ENCODE measurements around the gene SRRD. TPM values are rescaled to one million over a fixed set of nuclear protein-coding genes. Genes with fewer than 3 reads are reported as not detected.

The SRRD gene
- total RNA-seq, 1 experiment from 2014 or later, result 25.1 TPM

DNA sequence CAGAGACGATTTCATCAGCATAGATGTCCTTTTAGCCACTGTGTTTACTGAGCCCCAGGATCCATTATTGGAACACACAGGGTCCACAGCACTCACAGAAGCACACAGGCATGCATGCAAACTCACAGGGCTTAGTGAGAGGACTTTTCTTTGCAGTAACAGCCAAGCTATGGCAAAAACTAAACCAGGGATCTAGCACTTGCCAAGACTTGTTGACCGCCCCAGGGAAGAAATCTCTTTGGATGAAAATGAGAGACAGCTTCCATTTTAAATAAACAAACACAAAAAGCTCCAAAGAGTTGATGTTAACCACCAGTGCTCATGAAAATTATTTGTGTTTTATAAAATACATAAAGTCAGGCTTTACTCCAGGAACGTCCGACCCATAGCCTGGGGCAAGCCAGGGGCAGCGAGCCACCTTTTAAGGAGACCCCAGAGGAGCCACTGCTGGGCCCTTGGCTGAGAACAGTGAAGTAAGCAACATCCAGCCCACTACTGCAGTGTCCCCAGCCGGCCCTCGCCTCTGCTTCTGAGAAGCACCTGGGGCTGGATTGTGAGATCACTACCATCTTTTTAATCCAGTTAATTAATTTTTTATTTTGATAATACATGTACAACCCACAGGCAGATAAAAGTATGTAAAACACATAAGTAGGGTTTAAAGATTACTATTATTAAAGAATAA is 50.6 kb downstream of the SRRD start (continued):
- TF ChIP-seq, protein P1, sequence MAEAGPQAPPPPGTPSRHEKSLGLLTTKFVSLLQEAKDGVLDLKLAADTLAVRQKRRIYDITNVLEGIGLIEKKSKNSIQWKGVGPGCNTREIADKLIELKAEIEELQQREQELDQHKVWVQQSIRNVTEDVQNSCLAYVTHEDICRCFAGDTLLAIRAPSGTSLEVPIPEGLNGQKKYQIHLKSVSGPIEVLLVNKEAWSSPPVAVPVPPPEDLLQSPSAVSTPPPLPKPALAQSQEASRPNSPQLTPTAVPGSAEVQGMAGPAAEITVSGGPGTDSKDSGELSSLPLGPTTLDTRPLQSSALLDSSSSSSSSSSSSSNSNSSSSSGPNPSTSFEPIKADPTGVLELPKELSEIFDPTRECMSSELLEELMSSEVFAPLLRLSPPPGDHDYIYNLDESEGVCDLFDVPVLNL (CRISPR knock-in tag; IDR thresholded peaks at IDR 0.05; ENCODE audit: borderline replicate concordance, low read depth), result no peak

DNA sequence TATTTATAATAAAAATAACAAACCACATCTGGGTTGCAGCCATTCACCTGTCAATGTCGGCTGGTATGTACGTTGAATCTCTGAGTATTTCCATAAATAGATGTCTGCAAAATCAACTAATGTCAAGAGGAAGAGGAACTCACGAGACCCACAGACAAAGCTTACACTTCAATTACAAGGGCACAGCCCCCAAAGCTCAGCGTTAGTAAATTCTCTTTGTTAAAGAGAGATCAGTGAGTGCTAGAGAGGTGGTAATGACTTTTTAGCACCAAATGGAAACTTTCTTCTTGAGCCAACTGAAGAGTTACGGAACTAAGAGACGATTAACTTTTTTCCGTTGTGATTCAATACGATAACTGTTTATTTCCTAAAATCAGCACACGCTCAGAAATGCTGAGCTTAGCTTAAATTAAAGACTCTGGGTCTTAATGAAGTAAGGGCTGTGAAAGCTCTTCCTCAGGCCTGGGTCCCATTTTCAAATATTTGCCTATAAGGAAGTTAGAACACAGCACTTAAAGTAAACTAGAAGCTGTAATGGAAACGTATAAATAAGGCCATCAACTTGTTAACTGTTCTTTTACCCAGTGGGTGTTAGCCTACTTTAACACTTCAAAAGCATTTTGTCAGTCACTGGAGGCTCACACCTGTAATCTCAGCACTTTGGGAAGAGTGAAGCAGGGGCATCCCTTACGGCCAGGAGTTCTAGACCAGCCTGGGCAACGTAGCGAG is 51.4 kb downstream of the SRRD start:
- H3K27me3 Mint-ChIP-seq (ENCODE audit: low read depth), result no peaks in the 10 kb centered on the region
- TF ChIP-seq, protein P2, sequence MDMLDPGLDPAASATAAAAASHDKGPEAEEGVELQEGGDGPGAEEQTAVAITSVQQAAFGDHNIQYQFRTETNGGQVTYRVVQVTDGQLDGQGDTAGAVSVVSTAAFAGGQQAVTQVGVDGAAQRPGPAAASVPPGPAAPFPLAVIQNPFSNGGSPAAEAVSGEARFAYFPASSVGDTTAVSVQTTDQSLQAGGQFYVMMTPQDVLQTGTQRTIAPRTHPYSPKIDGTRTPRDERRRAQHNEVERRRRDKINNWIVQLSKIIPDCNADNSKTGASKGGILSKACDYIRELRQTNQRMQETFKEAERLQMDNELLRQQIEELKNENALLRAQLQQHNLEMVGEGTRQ (CRISPR knock-in tag; IDR thresholded peaks at IDR 0.05), result no peak
- TF ChIP-seq, protein P3, sequence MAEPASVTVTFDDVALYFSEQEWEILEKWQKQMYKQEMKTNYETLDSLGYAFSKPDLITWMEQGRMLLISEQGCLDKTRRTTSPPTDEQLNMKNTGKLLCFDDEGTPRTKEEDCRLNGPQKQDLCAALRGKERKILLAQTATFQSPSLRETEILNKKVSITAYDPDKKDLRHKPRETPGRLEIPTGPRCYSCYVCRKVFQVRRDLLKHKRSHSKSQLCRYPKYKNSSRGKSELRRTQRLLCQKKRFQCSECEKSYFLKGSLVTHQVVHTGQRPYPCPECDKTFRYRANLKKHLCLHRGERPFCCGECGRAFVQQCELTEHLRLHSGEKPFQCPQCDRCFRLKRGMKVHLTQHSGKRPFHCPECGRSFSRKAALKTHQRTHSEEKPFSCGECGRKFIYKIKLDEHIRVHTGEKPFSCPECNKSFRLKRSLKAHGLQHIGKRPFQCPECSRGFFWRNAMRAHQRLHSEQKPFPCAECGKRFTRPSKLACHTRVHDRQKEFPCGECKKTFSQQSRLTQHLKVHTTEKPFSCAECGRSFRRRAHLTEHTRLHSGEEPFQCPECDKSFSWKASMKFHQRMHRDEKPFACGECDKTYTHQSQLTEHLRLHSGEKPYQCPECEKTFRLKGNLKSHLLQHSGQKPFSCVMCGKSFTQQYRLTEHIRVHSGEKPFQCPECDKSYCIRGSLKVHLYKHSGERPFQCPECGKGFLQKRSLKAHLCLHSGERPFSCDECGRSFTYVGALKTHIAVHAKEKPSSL (CRISPR knock-in tag; conservative IDR thresholded peaks at IDR 0.05), result no peak
- TF ChIP-seq, protein P4, sequence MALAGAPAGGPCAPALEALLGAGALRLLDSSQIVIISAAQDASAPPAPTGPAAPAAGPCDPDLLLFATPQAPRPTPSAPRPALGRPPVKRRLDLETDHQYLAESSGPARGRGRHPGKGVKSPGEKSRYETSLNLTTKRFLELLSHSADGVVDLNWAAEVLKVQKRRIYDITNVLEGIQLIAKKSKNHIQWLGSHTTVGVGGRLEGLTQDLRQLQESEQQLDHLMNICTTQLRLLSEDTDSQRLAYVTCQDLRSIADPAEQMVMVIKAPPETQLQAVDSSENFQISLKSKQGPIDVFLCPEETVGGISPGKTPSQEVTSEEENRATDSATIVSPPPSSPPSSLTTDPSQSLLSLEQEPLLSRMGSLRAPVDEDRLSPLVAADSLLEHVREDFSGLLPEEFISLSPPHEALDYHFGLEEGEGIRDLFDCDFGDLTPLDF (CRISPR knock-in tag; IDR thresholded peaks at IDR 0.05), result no peak
- TF ChIP-seq GABPB1 (CRISPR knock-in tag; IDR thresholded peaks at IDR 0.05) (no peak), TEAD1 (CRISPR knock-in tag; IDR thresholded peaks at IDR 0.05) (no peak), CREB1 (CRISPR knock-in tag; IDR thresholded peaks at IDR 0.05) (no peak), SMAD4 (CRISPR knock-in tag; IDR thresholded peaks at IDR 0.05) (no peak), ETV6 (CRISPR knock-in tag; IDR thresholded peaks at IDR 0.05) (no peak), ZNF263 (CRISPR knock-in tag; IDR thresholded peaks at IDR 0.05; ENCODE audit: low read depth) (no peak), SOX15 (CRISPR knock-in tag; IDR thresholded peaks at IDR 0.05) (no peak), ZNF138 (CRISPR knock-in tag; conservative IDR thresholded peaks at IDR 0.05) (no peak), ATF1 (CRISPR knock-in tag; IDR thresholded peaks at IDR 0.05) (no peak), NFE2L1 (CRISPR knock-in tag; IDR thresholded peaks at IDR 0.05) (no peak)
- TF ChIP-seq, protein P5, sequence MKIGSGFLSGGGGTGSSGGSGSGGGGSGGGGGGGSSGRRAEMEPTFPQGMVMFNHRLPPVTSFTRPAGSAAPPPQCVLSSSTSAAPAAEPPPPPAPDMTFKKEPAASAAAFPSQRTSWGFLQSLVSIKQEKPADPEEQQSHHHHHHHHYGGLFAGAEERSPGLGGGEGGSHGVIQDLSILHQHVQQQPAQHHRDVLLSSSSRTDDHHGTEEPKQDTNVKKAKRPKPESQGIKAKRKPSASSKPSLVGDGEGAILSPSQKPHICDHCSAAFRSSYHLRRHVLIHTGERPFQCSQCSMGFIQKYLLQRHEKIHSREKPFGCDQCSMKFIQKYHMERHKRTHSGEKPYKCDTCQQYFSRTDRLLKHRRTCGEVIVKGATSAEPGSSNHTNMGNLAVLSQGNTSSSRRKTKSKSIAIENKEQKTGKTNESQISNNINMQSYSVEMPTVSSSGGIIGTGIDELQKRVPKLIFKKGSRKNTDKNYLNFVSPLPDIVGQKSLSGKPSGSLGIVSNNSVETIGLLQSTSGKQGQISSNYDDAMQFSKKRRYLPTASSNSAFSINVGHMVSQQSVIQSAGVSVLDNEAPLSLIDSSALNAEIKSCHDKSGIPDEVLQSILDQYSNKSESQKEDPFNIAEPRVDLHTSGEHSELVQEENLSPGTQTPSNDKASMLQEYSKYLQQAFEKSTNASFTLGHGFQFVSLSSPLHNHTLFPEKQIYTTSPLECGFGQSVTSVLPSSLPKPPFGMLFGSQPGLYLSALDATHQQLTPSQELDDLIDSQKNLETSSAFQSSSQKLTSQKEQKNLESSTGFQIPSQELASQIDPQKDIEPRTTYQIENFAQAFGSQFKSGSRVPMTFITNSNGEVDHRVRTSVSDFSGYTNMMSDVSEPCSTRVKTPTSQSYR (CRISPR knock-in tag; IDR thresholded peaks at IDR 0.05), result no peak
- TF ChIP-seq, protein P6, sequence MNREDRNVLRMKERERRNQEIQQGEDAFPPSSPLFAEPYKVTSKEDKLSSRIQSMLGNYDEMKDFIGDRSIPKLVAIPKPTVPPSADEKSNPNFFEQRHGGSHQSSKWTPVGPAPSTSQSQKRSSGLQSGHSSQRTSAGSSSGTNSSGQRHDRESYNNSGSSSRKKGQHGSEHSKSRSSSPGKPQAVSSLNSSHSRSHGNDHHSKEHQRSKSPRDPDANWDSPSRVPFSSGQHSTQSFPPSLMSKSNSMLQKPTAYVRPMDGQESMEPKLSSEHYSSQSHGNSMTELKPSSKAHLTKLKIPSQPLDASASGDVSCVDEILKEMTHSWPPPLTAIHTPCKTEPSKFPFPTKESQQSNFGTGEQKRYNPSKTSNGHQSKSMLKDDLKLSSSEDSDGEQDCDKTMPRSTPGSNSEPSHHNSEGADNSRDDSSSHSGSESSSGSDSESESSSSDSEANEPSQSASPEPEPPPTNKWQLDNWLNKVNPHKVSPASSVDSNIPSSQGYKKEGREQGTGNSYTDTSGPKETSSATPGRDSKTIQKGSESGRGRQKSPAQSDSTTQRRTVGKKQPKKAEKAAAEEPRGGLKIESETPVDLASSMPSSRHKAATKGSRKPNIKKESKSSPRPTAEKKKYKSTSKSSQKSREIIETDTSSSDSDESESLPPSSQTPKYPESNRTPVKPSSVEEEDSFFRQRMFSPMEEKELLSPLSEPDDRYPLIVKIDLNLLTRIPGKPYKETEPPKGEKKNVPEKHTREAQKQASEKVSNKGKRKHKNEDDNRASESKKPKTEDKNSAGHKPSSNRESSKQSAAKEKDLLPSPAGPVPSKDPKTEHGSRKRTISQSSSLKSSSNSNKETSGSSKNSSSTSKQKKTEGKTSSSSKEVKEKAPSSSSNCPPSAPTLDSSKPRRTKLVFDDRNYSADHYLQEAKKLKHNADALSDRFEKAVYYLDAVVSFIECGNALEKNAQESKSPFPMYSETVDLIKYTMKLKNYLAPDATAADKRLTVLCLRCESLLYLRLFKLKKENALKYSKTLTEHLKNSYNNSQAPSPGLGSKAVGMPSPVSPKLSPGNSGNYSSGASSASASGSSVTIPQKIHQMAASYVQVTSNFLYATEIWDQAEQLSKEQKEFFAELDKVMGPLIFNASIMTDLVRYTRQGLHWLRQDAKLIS (CRISPR knock-in tag; IDR thresholded peaks at IDR 0.05; ENCODE audit: borderline replicate concordance), result no peak
- ATAC-seq, result no peak
- H3K4me3 Mint-ChIP-seq, result no peak overlapping the region
- ChIA-PET POLR2A (no interaction called here), CTCF (no interaction called here)
- no peak for DNase-seq (ENCODE audit: low spot score)
- 0 out of 2 replicates have a peak, but pooled peaks cover 5% of the 10 kb centered on the region for H3K4me1 Mint-ChIP-seq
- H3K36me3 Mint-ChIP-seq, result peaks cover 53% of the 10 kb centered on the region
- H3K9me3 Mint-ChIP-seq, result no peaks in the 10 kb centered on the region
- peak overlapping the region; percentile 19; the same call in 1 of the 2 replicates for H3K27ac Mint-ChIP-seq
